ENCODE results near the gene CR2.
"Not testable (repeated sequence)": the region's sequence is repeated elsewhere in the genome, so short reads cannot be mapped to it uniquely, and the experiment has no call there.

CR2 gene

DNA sequence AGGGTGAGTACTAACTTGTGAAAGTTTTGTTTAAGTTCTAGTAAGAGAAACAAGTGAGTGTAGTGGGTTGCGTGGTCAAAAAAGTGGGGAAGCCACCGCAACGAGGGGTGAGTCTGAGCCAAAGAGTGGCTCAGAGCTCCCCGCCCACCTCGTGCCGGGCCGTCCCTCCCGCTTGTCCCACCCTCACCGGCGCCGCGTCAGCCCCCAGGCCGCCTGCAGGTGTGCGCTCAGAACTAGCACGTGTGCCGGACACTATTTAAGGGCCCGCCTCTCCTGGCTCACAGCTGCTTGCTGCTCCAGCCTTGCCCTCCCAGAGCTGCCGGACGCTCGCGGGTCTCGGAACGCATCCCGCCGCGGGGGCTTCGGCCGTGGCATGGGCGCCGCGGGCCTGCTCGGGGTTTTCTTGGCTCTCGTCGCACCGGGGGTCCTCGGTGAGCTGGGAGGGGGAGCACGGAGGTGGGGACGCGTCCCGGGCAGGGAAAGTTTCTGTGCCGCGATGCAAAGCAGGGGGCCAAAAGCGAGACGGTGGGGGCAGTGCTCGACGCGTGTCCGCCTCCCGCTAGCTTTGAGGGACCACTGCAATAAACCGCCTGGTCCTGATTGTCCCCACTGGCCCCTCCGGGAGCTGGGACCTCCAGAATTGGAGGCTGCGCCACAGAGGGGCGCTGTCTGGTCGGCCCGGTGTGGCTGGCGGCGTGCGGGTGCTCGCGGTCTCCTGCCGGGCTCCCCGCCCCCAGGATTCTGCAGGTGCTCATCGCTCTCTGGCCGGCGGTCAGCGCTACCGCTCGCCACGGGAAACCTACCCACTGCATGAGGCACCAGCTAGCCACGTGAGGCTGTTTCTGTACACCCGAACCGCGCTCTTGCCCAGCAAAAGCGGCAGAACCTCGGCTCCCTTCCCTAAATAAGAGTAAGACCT lies at the start of gene CR2:
Gene CR2, plus strand, starts transcription at position 283 of the 919 bp plus-strand sequence. Its CDS starts 91 bp downstream, at position 374.
- DNase-seq (ENCODE audit: low read depth): no peak
- H3K4me3 ChIP-seq (ENCODE audit: low read depth, low read length): peak within 1 kb of the TSS; percentile 26

GRCh38 chr1:207404849-207405525 lies 49.1 kb upstream of the CR2 start:
- DNase-seq (ENCODE audit: low read depth): peak; percentile 38
- H3K4me3 ChIP-seq (ENCODE audit: low read depth, low read length): no peak overlapping the region

GRCh38 chr1:207405814-207406213 lies 48.3 kb upstream of the CR2 start:
- H3K4me3 ChIP-seq (ENCODE audit: low read depth, low read length): no peak overlapping the region

GRCh38 chr1:207407655-207408260 lies 46.4 kb upstream of the CR2 start:
- peak; percentile 43 for DNase-seq (ENCODE audit: low read depth)
- no peak overlapping the region for H3K4me3 ChIP-seq (ENCODE audit: low read depth, low read length)

More at GRCh38 chr1:207405814-207406213, 48.3 kb upstream of the CR2 start:
- no peak for DNase-seq (ENCODE audit: low read depth)

DNA sequence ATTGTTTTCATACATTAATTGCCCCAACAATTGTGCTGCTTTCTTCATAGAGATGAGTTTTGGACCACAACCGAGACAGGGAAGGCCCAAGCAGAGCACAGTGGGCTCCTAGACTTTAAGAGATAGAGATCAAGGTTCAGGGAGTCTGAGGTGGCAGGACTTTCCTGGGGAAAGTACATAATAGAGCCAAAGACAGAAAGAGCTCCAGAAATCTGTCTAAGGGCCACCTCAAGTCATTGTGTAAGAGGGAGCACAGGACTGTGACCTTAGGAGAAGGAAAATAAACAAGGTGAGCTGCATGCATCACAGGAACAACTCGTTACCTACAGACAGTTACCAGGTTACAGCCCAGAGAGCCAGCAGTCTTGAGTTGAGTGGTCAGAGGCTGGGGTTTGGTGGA lies 41.3 kb upstream of the CR2 start:
- no peak for DNase-seq (ENCODE audit: low read depth)
- H3K4me3 ChIP-seq (ENCODE audit: low read depth, low read length): no peak overlapping the region

- DNase-seq (ENCODE audit: low read depth): no peak
- no peak overlapping the region for H3K4me3 ChIP-seq (ENCODE audit: low read depth, low read length)
These were observed 39.5 kb upstream of the CR2 start for GRCh38 chr1:207414606-207415108.

DNA sequence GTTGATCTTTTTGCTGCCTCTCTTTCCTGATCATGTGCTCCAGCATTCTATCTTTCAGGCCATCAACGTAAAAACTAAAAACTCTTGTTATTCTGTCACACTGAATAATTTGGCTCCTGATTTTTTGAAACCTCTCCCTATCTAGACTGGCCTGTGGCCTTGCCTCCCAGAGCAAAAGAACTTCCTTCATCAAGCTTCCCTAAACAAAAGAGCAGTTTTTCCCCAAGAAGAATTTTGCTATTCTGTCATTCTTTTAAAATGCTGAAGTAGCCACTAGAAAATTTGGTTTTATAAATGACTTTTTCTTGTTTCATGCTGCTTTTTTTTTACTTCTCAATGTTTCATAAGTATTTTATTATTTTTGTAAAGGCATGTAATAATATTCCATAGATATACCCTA lies 37.1 kb upstream of the CR2 start:
- H3K4me3 ChIP-seq (ENCODE audit: low read depth, low read length): no peak overlapping the region
- no peak for DNase-seq (ENCODE audit: low read depth)

- no peak for DNase-seq (ENCODE audit: low read depth)
- no peak overlapping the region for H3K4me3 ChIP-seq (ENCODE audit: low read depth, low read length)
These were observed 35.8 kb upstream of the CR2 start for GRCh38 chr1:207418351-207418750.

- no peak for DNase-seq (ENCODE audit: low read depth)
- H3K4me3 ChIP-seq (ENCODE audit: low read depth, low read length): no peak overlapping the region
These were observed 34.0 kb upstream of the CR2 start for GRCh38 chr1:207420109-207420508.

- DNase-seq (ENCODE audit: low read depth): no peak
- H3K4me3 ChIP-seq (ENCODE audit: low read depth, low read length): no peak overlapping the region
These were observed 33.0 kb upstream of the CR2 start for GRCh38 chr1:207421078-207421477.

DNA sequence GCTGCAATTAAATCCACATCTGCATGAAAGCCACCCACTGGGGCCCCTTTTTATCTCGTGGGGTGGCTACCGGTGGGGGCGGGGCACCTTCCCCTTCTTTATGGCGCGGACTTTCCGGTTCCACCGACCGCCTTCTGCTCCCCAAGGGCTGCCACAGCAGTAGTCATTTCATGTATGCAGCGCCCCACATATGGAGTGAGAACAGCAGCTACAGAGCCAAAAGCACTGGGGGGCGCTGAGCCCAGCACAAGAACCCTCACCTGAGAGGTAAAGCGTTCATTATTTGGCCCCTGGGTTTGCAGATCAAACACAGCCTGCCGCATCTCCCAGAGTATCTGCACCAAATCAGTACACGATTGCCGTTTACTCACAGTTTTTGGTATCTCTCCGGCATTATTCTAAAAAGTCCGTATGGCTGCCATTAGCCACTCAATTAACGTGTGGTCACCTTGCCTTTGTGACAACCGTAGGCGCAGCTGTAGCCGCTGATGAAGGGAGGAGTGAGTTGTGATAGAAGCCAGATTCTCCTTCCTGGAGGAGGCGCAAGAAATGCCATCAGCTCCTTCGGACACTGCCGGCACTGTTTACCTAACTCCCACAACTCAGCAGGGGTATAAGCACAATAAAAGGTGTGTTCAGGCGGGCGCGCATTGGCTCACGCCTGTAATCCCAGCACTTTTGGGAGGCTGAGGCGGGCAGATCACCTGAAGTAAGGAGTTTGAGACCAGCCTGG lies 30.4 kb upstream of the CR2 start:
- H3K4me3 ChIP-seq (ENCODE audit: low read depth, low read length): no peak overlapping the region
- DNase-seq (ENCODE audit: low read depth): no peak

DNA sequence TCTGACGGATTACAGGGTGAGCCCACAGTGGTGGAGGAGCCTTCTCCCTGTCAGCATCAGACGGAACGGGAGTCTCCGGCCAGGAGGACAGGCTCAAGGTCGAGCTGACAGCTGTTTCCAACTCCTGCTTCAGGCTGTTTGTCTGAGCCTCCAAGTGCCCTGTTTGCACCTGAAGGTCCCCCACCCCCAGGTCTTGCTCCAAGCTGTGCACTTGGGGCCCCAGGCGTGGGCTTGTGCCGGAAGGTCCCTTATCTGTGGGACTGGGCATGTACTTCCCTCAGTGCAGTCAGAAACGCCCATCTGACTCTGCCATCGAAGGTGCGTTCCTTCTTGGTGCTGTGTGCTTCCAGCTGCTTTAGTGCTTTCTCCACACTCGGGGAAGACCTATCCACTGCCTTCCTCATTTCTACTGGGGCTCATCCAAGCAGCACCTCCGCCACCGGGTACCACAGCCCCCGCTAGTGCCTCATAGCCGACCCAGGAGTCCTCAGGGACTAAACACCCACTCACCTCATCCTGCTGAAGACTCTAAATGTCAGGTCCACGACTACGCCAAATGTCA lies 29.5 kb upstream of the CR2 start:
- no peak for DNase-seq (ENCODE audit: low read depth)
- H3K4me3 ChIP-seq (ENCODE audit: low read depth, low read length): no peak overlapping the region

DNA sequence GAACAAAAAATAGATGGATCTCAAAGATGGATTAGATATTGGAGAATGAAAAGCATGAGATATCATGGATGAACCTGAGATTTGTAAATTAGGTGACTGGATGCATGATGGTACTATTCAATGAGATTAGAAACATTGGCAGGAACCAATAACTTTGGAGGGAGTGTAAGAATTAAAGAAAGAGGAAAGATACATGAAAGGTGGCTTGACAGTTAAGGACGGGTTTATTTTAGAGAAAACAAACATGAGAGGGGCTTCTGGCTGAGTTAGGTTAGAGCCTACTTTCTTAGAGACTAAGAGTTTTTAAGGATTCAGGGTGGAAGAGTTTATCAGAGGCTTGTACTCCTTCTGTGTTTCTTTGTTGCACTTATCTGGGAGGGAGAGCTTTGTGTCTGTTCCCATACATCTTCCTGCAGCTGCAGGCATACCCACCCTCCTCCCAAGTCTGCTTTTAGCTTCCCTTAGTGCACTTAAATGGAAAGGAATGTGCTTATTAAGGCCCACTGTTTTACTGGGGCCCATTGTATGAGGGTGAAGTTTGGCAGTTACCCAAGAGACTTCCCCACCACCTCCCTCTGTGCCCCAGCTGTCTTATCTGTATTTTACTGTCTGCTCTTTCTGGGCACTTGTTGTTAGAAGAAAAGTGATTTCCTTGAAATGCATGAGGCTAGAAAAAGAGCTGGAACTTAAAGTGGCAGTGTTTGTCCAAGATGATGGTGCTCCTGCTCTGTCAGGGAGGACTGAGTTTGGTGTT lies 26.1 kb upstream of the CR2 start:
- no peak for DNase-seq (ENCODE audit: low read depth)
- H3K4me3 ChIP-seq (ENCODE audit: low read depth, low read length): no peak overlapping the region

GRCh38 chr1:207428783-207429182 lies 25.3 kb upstream of the CR2 start:
- H3K4me3 ChIP-seq (ENCODE audit: low read depth, low read length): no peak overlapping the region
- DNase-seq (ENCODE audit: low read depth): no peak

- DNase-seq (ENCODE audit: low read depth): no peak
- H3K4me3 ChIP-seq (ENCODE audit: low read depth, low read length): no peak overlapping the region
These were observed 24.2 kb upstream of the CR2 start for GRCh38 chr1:207429963-207430362.

GRCh38 chr1:207430602-207431001 lies 23.5 kb upstream of the CR2 start:
- no peak for DNase-seq (ENCODE audit: low read depth)
- H3K4me3 ChIP-seq (ENCODE audit: low read depth, low read length): no peak overlapping the region

DNA sequence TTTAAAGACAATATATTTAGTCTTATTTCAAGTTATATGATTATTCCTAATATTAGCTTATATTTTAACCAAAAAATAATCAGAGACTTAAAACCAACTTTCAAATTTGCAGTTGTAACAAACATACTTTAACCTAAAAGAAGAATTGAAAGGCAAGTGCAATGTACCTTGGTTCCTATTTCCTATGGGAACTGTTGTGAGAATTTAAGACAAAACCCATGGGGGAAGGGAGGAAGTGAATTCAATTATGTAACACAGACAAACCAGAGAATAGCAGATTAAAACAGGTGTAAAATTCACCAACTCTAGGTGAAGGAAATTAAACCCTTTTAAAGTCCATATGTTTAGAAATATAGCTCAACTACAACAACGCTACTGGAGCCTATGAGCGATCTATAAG lies 22.6 kb upstream of the CR2 start:
- no peak for DNase-seq (ENCODE audit: low read depth)
- no peak overlapping the region for H3K4me3 ChIP-seq (ENCODE audit: low read depth, low read length)

DNA sequence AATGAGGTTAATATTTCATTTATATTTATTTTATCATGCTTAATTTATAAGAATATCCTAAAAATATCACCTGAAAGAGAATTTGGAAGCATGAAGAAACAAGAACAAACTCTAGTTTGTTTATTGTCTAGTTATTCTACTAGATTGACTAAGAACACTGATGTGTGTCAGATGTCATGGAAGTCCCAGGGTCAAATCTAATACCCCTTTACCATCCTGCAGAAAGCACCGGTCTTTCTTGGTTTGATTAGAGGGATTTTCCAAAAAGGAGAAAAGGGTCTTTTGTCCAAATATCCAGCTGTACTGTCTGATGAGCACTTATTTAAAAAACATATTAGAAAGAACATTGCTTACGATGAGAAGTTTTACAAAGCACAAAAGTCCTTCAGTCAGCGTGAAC lies 20.7 kb upstream of the CR2 start:
- no peak for DNase-seq (ENCODE audit: low read depth)
- H3K4me3 ChIP-seq (ENCODE audit: low read depth, low read length): no peak overlapping the region

DNA sequence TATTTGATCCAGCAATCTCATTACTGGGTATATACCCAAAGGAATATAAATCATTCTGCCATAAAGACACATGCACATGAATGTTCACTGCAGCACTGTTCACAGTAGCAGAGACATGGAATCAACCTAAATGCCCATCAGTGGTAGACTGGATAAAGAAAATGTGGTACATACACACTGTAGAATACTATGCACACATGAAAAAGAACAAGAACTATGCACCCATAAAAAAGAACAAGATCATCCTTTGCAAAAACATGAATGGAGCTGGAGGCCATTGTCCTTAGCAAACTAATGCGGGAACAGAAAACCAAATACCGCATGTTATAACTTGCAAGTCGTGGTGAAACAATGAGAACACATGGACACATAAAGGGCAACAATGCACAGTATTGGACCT lies 17.4 kb upstream of the CR2 start:
- H3K4me3 ChIP-seq (ENCODE audit: low read depth, low read length); DNase-seq (ENCODE audit: low read depth): not testable (repeated sequence)

Measured in skeletal muscle cell (primary cell).